Myocyte (in vitro differentiated cells): ENCODE results near the gene C1QTNF5. TPM values are rescaled to one million over a fixed set of nuclear protein-coding genes. Genes with fewer than 3 reads are reported as not detected.
A peak's percentile ranks its signal among the peaks of the same experiment; 100 is the strongest.

ENCODE experiments used
- DNase-seq: peaks from one replicate; pipeline ENCODE4 v3.0.0-alpha.2; 2012; ENCODE audit warnings: low read depth
- total RNA-seq: library from RNA; depleted of rRNA; stranded (reverse); fragments of >200 nt; gene quantifications from 2 replicates; pipeline ENCODE4 v1.2.3, GENCODE V29; 2014

Gene C1QTNF5
- total RNA-seq, 1 donor from 2014 or later: 71.5 TPM

- peak; percentile 83 for DNase-seq
Measured at GRCh38 chr11:119338318-119338890, 2.3 kb downstream of the C1QTNF5 start.

GRCh38 chr11:119337581-119338317 lies 2.9 kb downstream of the C1QTNF5 start:
- DNase-seq: peak; percentile 63

DNA sequence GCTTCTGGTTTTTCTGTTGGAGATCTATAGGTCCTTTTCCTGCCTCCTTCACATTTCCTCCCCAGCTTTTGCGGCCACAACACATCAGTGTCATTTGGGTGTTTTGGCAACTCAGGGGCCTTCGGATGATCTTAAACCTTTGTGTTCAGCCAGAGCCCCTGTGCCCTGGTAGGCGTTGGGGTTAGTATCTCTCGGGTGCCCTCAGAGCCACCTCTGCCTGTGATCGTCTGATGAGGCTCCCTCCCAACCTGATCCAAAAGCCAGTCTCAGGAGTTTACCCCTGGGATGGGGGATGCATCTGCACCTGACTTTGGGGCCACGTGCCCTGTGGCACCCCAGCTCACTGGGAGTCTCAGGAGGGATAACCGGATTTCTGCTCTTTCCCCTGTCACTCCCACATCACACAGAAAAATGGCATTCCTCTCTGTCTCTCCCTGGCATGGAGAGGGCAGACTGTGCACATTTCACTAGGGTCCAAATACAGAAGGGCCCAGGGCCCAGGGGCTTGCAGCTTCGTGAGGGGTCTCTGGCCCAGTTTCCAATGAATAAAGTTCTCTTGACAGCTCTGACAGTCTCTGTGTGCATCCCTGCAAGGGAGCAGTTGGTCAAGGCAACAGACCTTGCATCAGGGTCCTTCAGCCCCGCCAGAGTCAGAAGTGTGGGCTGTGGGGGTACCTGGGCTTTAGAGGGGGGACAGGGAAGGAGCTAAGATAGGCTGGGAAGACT lies 3.8 kb downstream of the C1QTNF5 start:
- DNase-seq: no peak

DNA sequence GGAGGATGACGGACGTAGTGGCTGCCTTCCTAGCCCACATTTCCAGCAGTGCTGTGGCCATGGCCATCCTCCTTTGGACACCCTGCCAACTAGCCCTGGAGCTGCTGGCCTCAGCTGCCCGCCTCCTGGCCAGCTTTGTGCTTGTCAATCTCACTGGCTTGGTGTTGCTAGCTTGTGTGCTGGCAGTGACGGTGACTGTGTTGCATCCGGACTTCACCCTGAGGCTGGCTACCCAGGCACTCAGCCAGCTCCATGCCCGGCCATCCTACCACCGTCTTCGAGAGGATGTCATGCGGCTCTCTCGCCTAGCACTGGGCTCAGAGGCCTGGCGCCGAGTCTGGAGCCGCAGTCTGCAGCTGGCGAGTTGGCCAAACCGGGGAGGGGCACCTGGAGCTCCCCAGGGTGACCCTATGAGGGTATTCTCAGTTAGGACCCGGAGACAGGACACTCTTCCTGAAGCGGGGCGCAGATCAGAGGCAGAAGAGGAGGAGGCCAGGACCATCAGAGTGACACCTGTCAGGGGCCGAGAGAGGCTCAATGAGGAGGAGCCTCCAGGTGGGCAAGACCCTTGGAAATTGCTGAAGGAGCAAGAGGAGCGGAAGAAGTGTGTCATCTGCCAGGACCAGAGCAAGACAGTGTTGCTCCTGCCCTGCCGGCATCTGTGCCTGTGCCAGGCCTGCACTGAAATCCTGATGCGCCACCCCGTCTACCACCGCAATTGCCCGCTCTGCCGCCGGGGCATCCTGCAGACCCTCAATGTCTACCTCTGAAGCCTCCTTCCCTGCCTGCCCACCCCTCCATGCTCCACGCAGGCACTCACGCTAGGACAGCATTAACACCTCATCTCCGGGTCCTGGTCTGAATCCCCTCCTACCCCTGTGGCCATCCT lies 4.8 kb downstream of the C1QTNF5 start:
- DNase-seq: peak; percentile 88

DNA sequence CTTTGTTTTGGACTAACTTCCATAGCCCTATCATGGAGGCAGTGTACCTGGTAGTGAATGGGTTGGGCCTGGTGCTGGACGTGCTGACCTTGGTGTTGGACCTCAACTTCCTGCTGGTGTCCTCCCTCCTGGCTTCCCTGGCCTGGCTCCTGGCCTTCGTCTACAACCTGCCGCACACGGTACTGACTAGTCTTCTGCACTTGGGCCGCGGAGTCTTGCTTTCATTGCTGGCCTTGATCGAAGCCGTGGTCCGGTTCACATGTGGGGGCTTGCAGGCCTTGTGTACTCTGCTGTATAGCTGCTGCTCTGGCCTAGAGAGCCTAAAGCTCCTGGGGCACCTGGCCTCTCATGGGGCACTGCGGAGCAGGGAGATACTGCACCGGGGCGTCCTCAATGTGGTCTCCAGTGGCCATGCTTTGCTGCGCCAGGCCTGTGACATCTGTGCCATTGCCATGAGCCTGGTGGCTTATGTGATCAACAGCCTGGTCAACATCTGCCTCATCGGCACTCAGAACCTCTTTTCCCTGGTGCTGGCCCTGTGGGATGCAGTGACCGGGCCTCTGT lies 5.5 kb downstream of the C1QTNF5 start:
- DNase-seq: no peak

DNA sequence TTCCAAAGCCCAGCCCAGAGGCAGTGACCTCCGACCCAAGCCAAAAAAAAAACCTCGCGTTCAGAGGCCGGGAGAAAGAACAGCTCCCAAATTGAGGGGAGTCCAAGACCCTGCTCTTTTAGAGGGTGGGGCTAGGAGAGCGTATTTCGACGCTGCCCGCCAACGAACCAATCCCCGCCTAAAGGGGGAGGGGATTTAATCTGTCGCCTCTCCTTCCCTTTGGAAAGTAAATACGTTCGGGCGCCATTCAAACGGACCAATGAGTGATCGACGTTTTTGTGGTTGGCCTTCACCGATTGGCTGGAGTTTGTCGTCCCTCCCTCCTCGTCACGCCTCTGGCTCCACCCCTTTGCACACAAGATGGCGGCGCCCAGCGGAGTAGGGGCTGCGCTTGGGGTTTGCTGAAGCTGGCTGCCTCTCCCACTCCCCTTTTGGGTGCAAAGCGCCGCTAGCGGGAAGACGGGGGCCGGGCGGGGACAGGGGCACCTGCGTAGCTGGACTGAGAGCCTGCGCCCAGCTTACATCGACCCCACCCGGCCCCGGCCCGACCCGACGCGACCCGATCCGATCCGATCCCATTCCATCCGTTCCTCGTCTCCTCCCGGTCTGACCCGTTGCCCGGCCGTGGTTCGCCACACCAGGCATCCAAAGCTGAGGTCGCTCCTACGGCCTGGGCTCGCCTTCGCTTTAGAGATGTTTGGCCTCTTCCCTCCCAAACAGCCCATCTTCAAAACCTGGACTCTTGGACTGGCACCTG lies 6.3 kb downstream of the C1QTNF5 start, which contains the start of gene RNF26:
Gene RNF26 (plus strand): TSS at position 354 of the 757 bp plus-strand sequence. CDS start 596 bp downstream, outside the sequence.
- DNase-seq: peak; percentile 99

- no peak for DNase-seq
Measured at GRCh38 chr11:119332111-119332765, 8.4 kb downstream of the C1QTNF5 start.

- no peak for DNase-seq
Measured at GRCh38 chr11:119330237-119330636, 10.4 kb downstream of the C1QTNF5 start.

GRCh38 chr11:119329320-119329719 lies 11.4 kb downstream of the C1QTNF5 start:
- no peak for DNase-seq

DNA sequence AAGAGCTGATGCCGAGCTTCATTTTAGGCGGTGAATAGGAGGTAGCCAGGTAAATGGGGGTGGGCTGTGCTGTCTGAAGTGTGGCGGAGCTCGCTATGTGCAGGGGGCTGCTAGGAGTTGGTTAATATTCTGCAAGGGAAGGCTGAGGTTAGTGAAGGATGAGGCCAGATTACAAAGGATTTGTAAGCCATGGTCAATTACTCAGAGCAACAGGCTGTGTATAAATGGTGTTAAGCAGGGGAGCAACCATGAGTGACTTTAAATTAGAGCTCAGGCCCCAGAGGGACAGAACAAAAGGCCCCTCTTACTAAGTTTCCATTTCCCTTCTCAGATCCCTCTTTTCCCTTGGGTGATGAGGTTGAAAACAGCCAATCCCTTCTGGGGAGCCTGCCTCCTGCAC lies 16.5 kb downstream of the C1QTNF5 start:
- DNase-seq: no peak

GRCh38 chr11:119323532-119324033 lies 17.1 kb downstream of the C1QTNF5 start:
- peak; percentile 77 for DNase-seq

DNA sequence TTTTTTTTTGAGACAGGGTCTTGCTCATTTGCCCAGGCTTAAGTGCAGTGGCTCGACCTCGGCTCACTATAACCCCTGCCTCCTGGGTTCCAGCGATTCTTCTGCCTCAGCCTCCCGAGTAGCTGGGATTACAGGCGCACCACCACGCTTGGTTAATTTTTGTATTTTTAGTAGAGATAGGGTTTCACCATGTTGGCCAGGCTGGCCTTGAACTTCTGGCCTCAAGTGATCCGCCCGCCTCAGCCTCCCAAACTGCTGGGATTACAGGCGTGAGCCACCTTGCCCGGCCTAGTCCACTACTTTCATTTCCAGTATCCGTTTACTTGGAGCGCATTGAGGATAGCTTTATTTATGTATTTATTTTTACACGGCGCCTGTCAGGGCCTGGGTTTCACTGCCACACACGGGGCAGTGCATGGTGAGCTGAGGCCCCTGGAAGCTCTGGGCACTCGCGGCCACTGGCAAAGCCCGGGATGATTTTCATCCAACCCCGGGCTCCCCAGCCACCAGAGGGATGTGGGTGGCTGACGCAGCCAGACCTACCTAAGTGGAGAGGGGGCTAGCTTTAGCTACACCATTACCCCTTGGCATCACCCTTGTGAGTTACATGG lies 17.7 kb downstream of the C1QTNF5 start:
- no peak for DNase-seq

GRCh38 chr11:119322360-119322739 lies 18.3 kb downstream of the C1QTNF5 start:
- no peak for DNase-seq

GRCh38 chr11:119320776-119321524 lies 19.7 kb downstream of the C1QTNF5 start:
- no peak for DNase-seq

- DNase-seq: no peak
Measured at GRCh38 chr11:119320240-119320775, 20.4 kb downstream of the C1QTNF5 start.

GRCh38 chr11:119319700-119320239 lies 20.9 kb downstream of the C1QTNF5 start:
- no peak for DNase-seq

DNA sequence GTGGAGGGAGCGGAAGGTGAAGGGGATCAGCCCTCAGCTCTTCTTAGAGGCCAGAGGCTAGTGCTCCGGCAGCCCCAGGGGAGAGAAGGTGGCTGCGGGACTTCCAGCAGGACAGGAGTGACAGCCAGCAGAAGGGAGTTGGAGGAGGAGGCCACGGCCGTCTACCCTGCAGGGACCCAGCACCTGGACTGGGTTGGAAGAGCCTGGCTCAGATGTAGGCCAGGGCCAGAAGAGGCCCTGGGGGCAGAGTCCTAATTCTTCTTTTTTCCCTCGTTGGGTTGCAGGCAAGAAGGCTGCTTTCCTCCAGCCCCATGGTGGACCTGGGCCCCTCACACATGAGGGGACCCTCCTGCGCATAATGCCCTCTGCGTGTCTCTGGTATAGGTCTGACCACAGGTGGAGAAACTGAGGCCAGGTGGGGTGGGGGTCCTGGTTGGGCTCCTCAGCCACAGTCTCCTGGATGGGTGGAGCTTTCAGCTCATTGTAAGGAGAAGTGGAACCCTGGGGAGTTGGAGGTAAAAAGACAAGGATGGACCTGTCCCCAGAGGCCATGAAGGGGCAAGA lies 21.5 kb downstream of the C1QTNF5 start:
- no peak for DNase-seq
